ENCODE measurements around the gene ARSK. TPM values are rescaled to one million over a fixed set of nuclear protein-coding genes. Genes with fewer than 3 reads are reported as not detected.
A peak's percentile ranks its signal among the peaks of the same experiment; 100 is the strongest.

The ARSK gene
- total RNA-seq, 2 experiments from 2014 or later: 4.6 to 4.7 TPM

GRCh38 chr5:95583992-95584391 lies 29.1 kb downstream of the ARSK start:
- POLR2A ChIA-PET: no interaction called here
- H3K27me3 Mint-ChIP-seq: no peaks in the 10 kb centered on the region
- no peaks in the 10 kb centered on the region for H3K4me1 Mint-ChIP-seq
- H3K27ac Mint-ChIP-seq: no peak overlapping the region
- ATAC-seq (ENCODE audit: low read depth) (no peak), DNase-seq (no peak)
- no peak overlapping the region for H3K4me3 Mint-ChIP-seq
- H3K9me3 Mint-ChIP-seq: peaks cover 5% of the 10 kb centered on the region
- H3K36me3 Mint-ChIP-seq: peaks cover 18% of the 10 kb centered on the region

- Mint-ChIP-seq H3K27ac (peak overlapping the region; percentile 35), H3K9me3 (no peaks in the 10 kb centered on the region), H3K4me1 (peaks cover 11% of the 10 kb centered on the region), H3K27me3 (no peaks in the 10 kb centered on the region), H3K4me3 (no peak overlapping the region), H3K36me3 (peaks cover 4% of the 10 kb centered on the region)
- POLR2A ChIA-PET: no interaction called here
- DNase-seq (no peak), ATAC-seq (ENCODE audit: low read depth) (no peak)
These were observed 36.0 kb downstream of the ARSK start for GRCh38 chr5:95590880-95591279.

DNA sequence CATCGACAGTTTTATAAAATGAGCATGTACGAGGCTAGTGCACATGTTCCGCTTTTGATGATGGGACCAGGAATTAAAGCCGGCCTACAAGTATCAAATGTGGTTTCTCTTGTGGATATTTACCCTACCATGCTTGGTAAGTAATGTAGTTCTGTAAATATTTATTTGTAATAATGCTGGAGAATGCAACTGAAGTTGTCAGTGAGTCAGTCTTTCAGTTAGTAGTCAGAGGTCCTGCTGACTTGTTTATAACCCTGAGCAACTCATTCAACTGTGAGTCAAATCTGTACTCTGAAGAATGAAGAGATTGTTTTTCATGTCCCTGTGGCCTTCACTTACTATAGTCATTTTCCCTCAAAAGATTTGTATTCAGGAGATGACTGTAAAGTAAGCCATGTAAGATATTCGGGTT lies 36.6 kb downstream of the ARSK start:
- POLR2A ChIA-PET: no interaction called here
- Mint-ChIP-seq H3K36me3 (peaks cover 4% of the 10 kb centered on the region), H3K27me3 (no peaks in the 10 kb centered on the region), H3K27ac (no peak overlapping the region), H3K9me3 (no peaks in the 10 kb centered on the region), H3K4me1 (peaks cover 11% of the 10 kb centered on the region), H3K4me3 (no peak overlapping the region)
- no peak for DNase-seq
- no peak for ATAC-seq (ENCODE audit: low read depth)

DNA sequence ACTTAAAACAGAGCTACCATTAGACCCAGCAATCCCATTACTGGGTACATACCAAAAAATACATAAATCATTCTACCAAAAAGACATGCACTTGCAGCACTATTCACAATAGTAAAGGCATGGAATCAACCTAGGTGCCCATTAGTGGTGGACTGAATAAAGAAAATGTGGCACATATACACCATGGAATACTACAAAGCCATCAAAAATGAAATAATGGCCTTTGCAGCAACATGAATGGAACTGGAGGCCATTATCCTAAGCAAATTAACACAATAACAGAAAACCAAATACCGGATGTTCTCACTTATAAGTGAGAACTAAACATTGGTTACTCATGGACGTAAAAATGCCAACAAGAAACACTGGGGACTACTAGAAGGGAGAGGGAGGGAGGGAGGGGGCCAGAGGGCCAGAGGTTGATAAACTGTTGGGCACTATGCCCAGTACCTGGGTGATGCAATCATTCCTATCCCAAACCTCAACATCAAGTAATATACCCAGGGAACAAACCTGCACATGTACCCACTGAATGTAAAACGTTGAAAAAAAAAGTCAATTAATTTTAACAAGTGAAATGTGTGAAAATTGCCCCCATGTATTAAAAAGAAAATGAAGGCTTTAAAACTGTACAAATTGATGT lies 40.5 kb downstream of the ARSK start:
- no peak overlapping the region for H3K27ac Mint-ChIP-seq
- no peak overlapping the region for H3K4me3 Mint-ChIP-seq
- H3K36me3 Mint-ChIP-seq: peaks cover 5% of the 10 kb centered on the region
- POLR2A ChIA-PET: no interaction called here
- H3K27me3 Mint-ChIP-seq: no peaks in the 10 kb centered on the region
- no peak for ATAC-seq (ENCODE audit: low read depth)
- H3K4me1 Mint-ChIP-seq: peaks cover 13% of the 10 kb centered on the region
- H3K9me3 Mint-ChIP-seq: no peaks in the 10 kb centered on the region
- DNase-seq: no peak

GRCh38 chr5:95599252-95599651 lies 44.4 kb downstream of the ARSK start:
- peaks cover 4% of the 10 kb centered on the region for H3K36me3 Mint-ChIP-seq
- H3K4me3 Mint-ChIP-seq: no peak overlapping the region
- no peaks in the 10 kb centered on the region for H3K27me3 Mint-ChIP-seq
- H3K9me3 Mint-ChIP-seq: no peaks in the 10 kb centered on the region
- no peak for ATAC-seq (ENCODE audit: low read depth)
- peaks cover 2% of the 10 kb centered on the region for H3K4me1 Mint-ChIP-seq
- no peak for DNase-seq
- POLR2A ChIA-PET: no interaction called here
- no peak overlapping the region for H3K27ac Mint-ChIP-seq

- H3K36me3 Mint-ChIP-seq: peaks cover 6% of the 10 kb centered on the region
- peaks cover 2% of the 10 kb centered on the region for H3K4me1 Mint-ChIP-seq
- no peaks in the 10 kb centered on the region for H3K9me3 Mint-ChIP-seq
- H3K27me3 Mint-ChIP-seq: no peaks in the 10 kb centered on the region
- ATAC-seq (ENCODE audit: low read depth) (no peak), DNase-seq (no peak)
- H3K4me3 Mint-ChIP-seq: no peak overlapping the region
- H3K27ac Mint-ChIP-seq: no peak overlapping the region
- POLR2A ChIA-PET: no interaction called here
These were observed 45.7 kb downstream of the ARSK start for GRCh38 chr5:95600557-95600956.

GRCh38 chr5:95605786-95606185 lies 50.9 kb downstream of the ARSK start:
- peaks cover 11% of the 10 kb centered on the region for H3K36me3 Mint-ChIP-seq
- ATAC-seq (ENCODE audit: low read depth) (no peak), DNase-seq (no peak)
- no peaks in the 10 kb centered on the region for H3K4me1 Mint-ChIP-seq
- POLR2A ChIA-PET: no interaction called here
- H3K27me3 Mint-ChIP-seq: no peaks in the 10 kb centered on the region
- H3K9me3 Mint-ChIP-seq: no peaks in the 10 kb centered on the region
- H3K27ac Mint-ChIP-seq: no peak overlapping the region
- no peak overlapping the region for H3K4me3 Mint-ChIP-seq

- POLR2A ChIA-PET: no interaction called here
- H3K36me3 Mint-ChIP-seq: peaks cover 11% of the 10 kb centered on the region
- no peaks in the 10 kb centered on the region for H3K4me1 Mint-ChIP-seq
- no peaks in the 10 kb centered on the region for H3K9me3 Mint-ChIP-seq
- no peak for ATAC-seq (ENCODE audit: low read depth)
- no peaks in the 10 kb centered on the region for H3K27me3 Mint-ChIP-seq
- DNase-seq: no peak
- no peak overlapping the region for H3K27ac Mint-ChIP-seq
- no peak overlapping the region for H3K4me3 Mint-ChIP-seq
These were observed 51.5 kb downstream of the ARSK start for GRCh38 chr5:95606419-95606818.

DNA sequence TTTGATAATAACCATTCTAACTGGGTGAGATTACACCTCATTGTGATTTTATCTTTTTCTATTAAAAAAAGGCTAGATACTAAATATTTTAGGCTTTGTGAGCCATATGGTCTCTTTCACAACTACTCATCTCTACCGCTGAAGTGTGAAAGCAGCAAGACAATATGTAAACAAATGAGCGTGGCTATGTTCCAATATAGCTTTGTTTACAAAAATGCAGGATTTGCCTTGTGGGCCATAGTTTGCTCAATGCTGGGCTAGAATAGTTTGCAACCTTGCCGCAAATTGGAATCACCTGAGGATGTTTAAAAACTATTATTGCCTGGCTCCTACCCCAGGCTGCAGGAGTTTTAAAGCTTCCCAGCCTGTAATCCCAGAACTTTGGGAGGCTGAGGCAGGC lies 54.8 kb downstream of the ARSK start:
- no peaks in the 10 kb centered on the region for H3K4me1 Mint-ChIP-seq
- no peaks in the 10 kb centered on the region for H3K27me3 Mint-ChIP-seq
- peaks cover 24% of the 10 kb centered on the region for H3K36me3 Mint-ChIP-seq
- H3K9me3 Mint-ChIP-seq: peaks cover 8% of the 10 kb centered on the region
- POLR2A ChIA-PET: no interaction called here
- H3K4me3 Mint-ChIP-seq: no peak overlapping the region
- H3K27ac Mint-ChIP-seq: no peak overlapping the region
- ATAC-seq (ENCODE audit: low read depth): no peak
- no peak for DNase-seq

- Mint-ChIP-seq H3K27me3 (no peaks in the 10 kb centered on the region), H3K4me3 (no peak overlapping the region), H3K4me1 (no peaks in the 10 kb centered on the region), H3K36me3 (peaks cover 27% of the 10 kb centered on the region), H3K27ac (no peak overlapping the region), H3K9me3 (peaks cover 10% of the 10 kb centered on the region)
- DNase-seq (no peak), ATAC-seq (ENCODE audit: low read depth) (no peak)
- POLR2A ChIA-PET: no interaction called here
These were observed 55.6 kb downstream of the ARSK start for GRCh38 chr5:95610546-95610945.

- no peak overlapping the region for H3K27ac Mint-ChIP-seq
- H3K36me3 Mint-ChIP-seq: peaks cover 29% of the 10 kb centered on the region
- no peaks in the 10 kb centered on the region for H3K4me1 Mint-ChIP-seq
- no peak overlapping the region for H3K4me3 Mint-ChIP-seq
- POLR2A ChIA-PET: no interaction called here
- no peak for DNase-seq
- no peaks in the 10 kb centered on the region for H3K27me3 Mint-ChIP-seq
- peaks cover 10% of the 10 kb centered on the region for H3K9me3 Mint-ChIP-seq
- no peak for ATAC-seq (ENCODE audit: low read depth)
These were observed 56.5 kb downstream of the ARSK start for GRCh38 chr5:95611396-95611795.

- no peak overlapping the region for H3K4me3 Mint-ChIP-seq
- POLR2A ChIA-PET: no interaction called here
- DNase-seq (no peak), ATAC-seq (ENCODE audit: low read depth) (no peak)
- H3K36me3 Mint-ChIP-seq: peaks cover 24% of the 10 kb centered on the region
- H3K4me1 Mint-ChIP-seq: peaks cover 3% of the 10 kb centered on the region
- no peaks in the 10 kb centered on the region for H3K27me3 Mint-ChIP-seq
- peaks cover 10% of the 10 kb centered on the region for H3K9me3 Mint-ChIP-seq
- H3K27ac Mint-ChIP-seq: no peak overlapping the region
These were observed 58.6 kb downstream of the ARSK start for GRCh38 chr5:95613514-95613913.

- no peak for ATAC-seq (ENCODE audit: low read depth)
- Mint-ChIP-seq H3K36me3 (peaks cover 24% of the 10 kb centered on the region), H3K9me3 (peaks cover 10% of the 10 kb centered on the region), H3K27ac (no peak overlapping the region), H3K4me3 (no peak overlapping the region), H3K4me1 (peaks cover 16% of the 10 kb centered on the region), H3K27me3 (no peaks in the 10 kb centered on the region)
- POLR2A ChIA-PET: no interaction called here
- no peak for DNase-seq
These were observed 60.2 kb downstream of the ARSK start for GRCh38 chr5:95615164-95615467.

DNA sequence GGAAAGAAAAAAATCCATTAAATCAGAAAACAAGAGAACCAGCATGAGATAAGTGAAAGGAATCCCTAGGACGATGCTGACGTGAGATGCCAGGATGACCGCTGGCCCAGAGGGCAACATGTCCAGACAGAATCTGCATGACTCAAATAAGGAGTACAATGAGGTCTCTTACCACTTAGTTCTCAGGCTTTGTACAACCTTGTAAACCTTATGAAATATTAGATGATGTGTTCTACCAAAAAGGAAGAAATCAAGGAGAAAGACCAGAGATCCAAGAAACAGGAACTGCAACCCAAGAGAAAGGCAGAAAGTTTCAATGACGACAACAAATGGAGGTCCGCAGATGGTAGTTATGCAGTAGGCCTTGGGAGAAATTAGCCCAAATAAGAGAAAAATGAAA lies 62.2 kb downstream of the ARSK start:
- POLR2A ChIA-PET: no interaction called here
- Mint-ChIP-seq H3K9me3 (peaks cover 10% of the 10 kb centered on the region), H3K27ac (no peak overlapping the region), H3K4me3 (no peak overlapping the region), H3K4me1 (peaks cover 24% of the 10 kb centered on the region), H3K36me3 (peaks cover 24% of the 10 kb centered on the region), H3K27me3 (no peaks in the 10 kb centered on the region)
- ATAC-seq (ENCODE audit: low read depth): no peak
- DNase-seq: no peak

DNA sequence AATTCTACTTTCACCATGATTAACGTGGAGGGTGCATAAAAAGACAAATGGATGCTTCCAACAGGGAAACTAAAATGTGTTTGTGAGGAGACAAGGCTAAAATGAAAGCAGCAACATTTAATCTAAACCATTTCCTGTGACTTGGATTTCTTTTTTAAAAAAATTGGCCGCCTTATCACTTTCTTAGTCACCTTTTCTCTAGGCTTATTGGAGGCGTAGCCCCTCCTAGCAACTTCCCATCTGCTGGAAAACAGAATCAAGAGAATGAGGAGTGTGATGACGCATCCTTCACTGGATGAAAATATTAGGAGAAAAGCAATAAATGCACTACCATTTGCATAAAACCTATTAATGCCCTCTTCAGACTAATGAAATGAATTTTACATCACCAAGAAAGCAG lies 64.2 kb downstream of the ARSK start:
- H3K27me3 Mint-ChIP-seq: no peaks in the 10 kb centered on the region
- peak overlapping the region; percentile 89 for H3K4me3 Mint-ChIP-seq
- DNase-seq: no peak
- peaks cover 4% of the 10 kb centered on the region for H3K9me3 Mint-ChIP-seq
- POLR2A ChIA-PET: interaction anchor here (1.6 kb wide), 1 partner anchor 64 kb away, joined by 4 read pairs; the partner anchor contains the start of genes ARSK and SKIC3
- H3K4me1 Mint-ChIP-seq: peaks cover 35% of the 10 kb centered on the region
- H3K36me3 Mint-ChIP-seq: peaks cover 15% of the 10 kb centered on the region
- H3K27ac Mint-ChIP-seq: no peak overlapping the region
- ATAC-seq (ENCODE audit: low read depth): no peak
